PC-9 (cell line): ENCODE measurements around the gene HBA2. TPM values are rescaled to one million over a fixed set of nuclear protein-coding genes. Genes with fewer than 3 reads are reported as not detected.
"Not testable (repeated sequence)": the region's sequence is repeated elsewhere in the genome, so short reads cannot be mapped to it uniquely, and the experiment has no call there.

ENCODE experiments used
- BruUV-seq: library from RNA; stranded (reverse); fragments of 400-500 nt; replicated peaks from 2 replicates; lab custom pipeline; 2021; lab: Mats Ljungman, UMichigan
- CTCF ChIA-PET: fragments of 300-600 bp; sonication (Branson Sonifier 250); formaldehyde crosslinking; loops from one replicate; lab custom pipeline; 2022; ENCODE audit warnings: antibody characterized with exemption; lab: Charles Lee
- POLR2A ChIA-PET: fragments of 300-600 bp; sonication (Branson Sonifier 250); formaldehyde crosslinking; loops from one replicate; lab custom pipeline; 2022; ENCODE audit warnings: antibody characterized with exemption; ENCODE audit not compliant: unreplicated experiment; lab: Charles Lee
- DNase-seq, 2 experiments: peaks; one replicate each; pipeline versions ENCODE4 v3.0.0 to v3.0.0-alpha.2; 2015 to 2022; ENCODE audit warnings: mixed read lengths in 1 of 2
- H2AFZ ChIP-seq: fragments of 200-600 bp; sonication (generic); 2 replicates; pipeline ENCODE4 v1.8.1; 2017; ENCODE audit warnings: antibody characterized with exemption
- H3F3A ChIP-seq: fragments of 200-600 bp; sonication (generic); 2 replicates; pipeline ENCODE4 v1.8.1; 2017; ENCODE audit warnings: antibody characterized with exemption, mild to moderate bottlenecking, low read depth; ENCODE audit not compliant: insufficient read depth
- H3K27ac ChIP-seq: fragments of 200-600 bp; sonication (generic); 2 replicates; pipeline ENCODE4 v1.6.1; 2016; ENCODE audit warnings: mixed run types
- H3K27me3 ChIP-seq: fragments of 200-600 bp; sonication (generic); 2 replicates; pipeline ENCODE4 v1.6.1; 2016; ENCODE audit warnings: low read depth, mixed run types; ENCODE audit not compliant: insufficient read depth
- H3K36me3 ChIP-seq: fragments of 200-600 bp; sonication (generic); 2 replicates; pipeline ENCODE4 v1.6.1; 2016; ENCODE audit warnings: low read depth, mixed run types
- H3K4me1 ChIP-seq: fragments of 200-600 bp; sonication (generic); replicated peaks from 2 replicates; pipeline ENCODE4 v1.6.1; 2016; ENCODE audit warnings: mixed run types; ENCODE audit not compliant: insufficient read depth
- H3K4me2 ChIP-seq: fragments of 200-600 bp; sonication (generic); 2 replicates; pipeline ENCODE4 v1.6.1; 2017; ENCODE audit warnings: mixed run types
- H3K4me3 ChIP-seq: fragments of 200-600 bp; sonication (generic); 2 replicates; pipeline ENCODE4 v1.6.1; 2016; ENCODE audit warnings: mixed run types
- H3K79me2 ChIP-seq: fragments of 200-600 bp; sonication (generic); 2 replicates; pipeline ENCODE4 v1.6.1; 2017; ENCODE audit warnings: low read depth, mixed run types
- H3K9me2 ChIP-seq: fragments of 200-600 bp; sonication (generic); 2 replicates; pipeline ENCODE4 v1.8.1; 2017; ENCODE audit warnings: mild to moderate bottlenecking; ENCODE audit not compliant: insufficient read depth
- H3K9me3 ChIP-seq: fragments of 200-600 bp; sonication (generic); 2 replicates; pipeline ENCODE4 v1.8.1; 2016; ENCODE audit warnings: low read depth; ENCODE audit not compliant: insufficient read depth
- H4K20me1 ChIP-seq: fragments of 200-600 bp; sonication (generic); 2 replicates; pipeline ENCODE4 v1.8.1; 2017; ENCODE audit not compliant: insufficient read depth
- CTCF ChIP-seq: fragments of 200-600 bp; sonication (generic); conservative IDR thresholded peaks from 2 replicates; pipeline ENCODE4 v1.6.1; 2017; ENCODE audit warnings: mixed run types, antibody characterized with exemption, mild to moderate bottlenecking, moderate library complexity
- EZH2 ChIP-seq: fragments of 200-600 bp; sonication (generic); IDR thresholded peaks from 2 replicates; pipeline ENCODE4 v1.8.0; 2017; ENCODE audit warnings: antibody characterized with exemption, low read depth
- intact Hi-C: fragments of 100-400 bp; cut with micrococcal nuclease; formaldehyde crosslinking; loops from one replicate; pipeline ENCODE4 v1.10.0; 2022; ENCODE audit not compliant: unreplicated experiment
- total RNA-seq: library from RNA; stranded (reverse); gene quantifications from 2 replicates; pipeline ENCODE4 v1.2.3, GENCODE V29; 2021

HBA2 gene
- total RNA-seq, 1 experiment from 2014 or later: not detected

GRCh38 chr16:175011-175949, 2.6 kb downstream of the HBA2 start:
- POLR2A ChIA-PET: no interaction called here
- H3K27ac ChIP-seq: no peak overlapping the region
- H3K4me2 ChIP-seq: no peak overlapping the region
- H3K4me1 ChIP-seq: no peaks in the 10 kb centered on the region
- H2AFZ ChIP-seq: no peak overlapping the region
- no peak overlapping the region for H3K4me3 ChIP-seq
- CTCF ChIA-PET: interaction anchor here (0.7 kb wide), 2 partner anchors 15 to 109 kb away, joined by 3 read pairs; no protein-coding TSS in a partner anchor
- intact Hi-C loops: no loop called here
- peaks cover 9% of the 10 kb centered on the region; the same call in 1 of the 2 replicates for H4K20me1 ChIP-seq
- H3K27me3 ChIP-seq: peaks cover 26% of the 10 kb centered on the region
- DNase-seq: no peak
- H3K9me3 ChIP-seq: no peaks in the 10 kb centered on the region
- H3K79me2 ChIP-seq: no peaks in the 10 kb centered on the region
- H3K9me2 ChIP-seq: no peaks in the 10 kb centered on the region
- H3F3A ChIP-seq: peaks cover 16% of the 10 kb centered on the region; the same call in 1 of the 2 replicates
- no TSS peak for BruUV-seq
- no peaks in the 10 kb centered on the region for H3K36me3 ChIP-seq
- TF ChIP-seq EZH2: no peak
- no peak for TF ChIP-seq CTCF

- H3K9me3 ChIP-seq, H3K27ac ChIP-seq, POLR2A ChIA-PET, BruUV-seq, H3K36me3 ChIP-seq, H3K9me2 ChIP-seq, H3K79me2 ChIP-seq, CTCF ChIA-PET, DNase-seq, H3K4me2 ChIP-seq, intact Hi-C loops, H4K20me1 ChIP-seq, H3K4me3 ChIP-seq, H3K4me1 ChIP-seq, H2AFZ ChIP-seq: not testable (repeated sequence)
- H3K27me3 ChIP-seq: peaks cover 23% of the 10 kb centered on the region
- peaks cover 16% of the 10 kb centered on the region; the same call in 1 of the 2 replicates for H3F3A ChIP-seq
Observed at GRCh38 chr16:176006-176405, 3.3 kb downstream of the HBA2 start.

- H3K4me2 ChIP-seq, POLR2A ChIA-PET, DNase-seq, H3K27ac ChIP-seq, H3K4me3 ChIP-seq, intact Hi-C loops, H3K4me1 ChIP-seq, H3K36me3 ChIP-seq, H3K79me2 ChIP-seq, H2AFZ ChIP-seq, CTCF ChIA-PET, H3K9me3 ChIP-seq, BruUV-seq, H3K9me2 ChIP-seq, H4K20me1 ChIP-seq: not testable (repeated sequence)
- Histone ChIP-seq H3F3A (peaks cover 16% of the 10 kb centered on the region; the same call in 1 of the 2 replicates), H3K27me3 (peaks cover 18% of the 10 kb centered on the region)
Observed at GRCh38 chr16:176477-177382, 4.1 kb downstream of the HBA2 start, which contains the start of gene HBA1. TSS of gene HBA1 (plus strand) at chr16:176680. CDS start at chr16:176717, 37 bp downstream.
